Activated CD4-positive, alpha-beta T cell treated with anti-CD3 and anti-CD28 coated beads for 36 hours (primary cell): ENCODE data around the gene EBF3. TPM values are rescaled to one million over a fixed set of nuclear protein-coding genes. Genes with fewer than 3 reads are reported as not detected.

Experiments
- ATAC-seq: fragments of 200-7000 bp; cut with Tn5 transposase; one replicate; pipeline ENCODE4 v1.10.0; 2021; ENCODE audit warnings: mild to moderate bottlenecking, moderate library complexity
- CTCF ChIA-PET: fragments of 350-600 bp; sonication (Branson Sonifier 250); formaldehyde crosslinking; loops from one replicate; lab custom pipeline; 2021; ENCODE audit warnings: antibody characterized with exemption; lab: Charles Lee
- POLR2A ChIA-PET: fragments of 350-600 bp; sonication (Branson Sonifier 250); formaldehyde crosslinking; loops from one replicate; lab custom pipeline; 2021; ENCODE audit warnings: antibody characterized with exemption, inconsistent platforms; lab: Charles Lee
- DNase-seq: peaks from one replicate; pipeline ENCODE4 v3.0.0-alpha.2; 2020
- H3K27ac Mint-ChIP-seq: one replicate; pipeline ENCODE4 v1.8.0; 2021; ENCODE audit warnings: mixed read lengths
- H3K27me3 Mint-ChIP-seq: one replicate; pipeline ENCODE4 v1.8.0; 2021; ENCODE audit warnings: mixed read lengths
- H3K36me3 Mint-ChIP-seq: one replicate; pipeline ENCODE4 v1.8.0; 2021; ENCODE audit warnings: low read depth, mixed read lengths
- H3K4me1 Mint-ChIP-seq: one replicate; pipeline ENCODE4 v1.8.0; 2021; ENCODE audit warnings: mixed read lengths
- H3K4me3 Mint-ChIP-seq: one replicate; pipeline ENCODE4 v1.8.0; 2021; ENCODE audit warnings: mild to moderate bottlenecking, moderate library complexity, mixed read lengths
- H3K9me3 Mint-ChIP-seq: one replicate; pipeline ENCODE4 v1.8.0; 2021; ENCODE audit warnings: low read depth, mixed read lengths
- intact Hi-C, 2 experiments: fragments of 100-400 bp; cut with DNase I in 1 of 2; cut with micrococcal nuclease in 1 of 2; formaldehyde crosslinking; loops; one replicate each; pipeline versions ENCODE4 v1.14.2 to v1.15.1; 2022 to 2024; cut with DNase I, micrococcal nuclease
- total RNA-seq, 2 experiments: library from RNA; stranded (reverse); gene quantifications; one replicate each; pipeline ENCODE4 v1.2.3, GENCODE V29; 2021

The EBF3 gene
- total RNA-seq, 2 experiments from 2014 or later, result not detected

- Mint-ChIP-seq H3K4me3 (no peak overlapping the region), H3K4me1 (no peaks in the 10 kb centered on the region), H3K36me3 (peaks cover 2% of the 10 kb centered on the region), H3K27ac (no peak overlapping the region), H3K9me3 (peaks cover 22% of the 10 kb centered on the region), H3K27me3 (no peaks in the 10 kb centered on the region)
- intact Hi-C loops, result no loop called here
- DNase-seq (no peak), ATAC-seq (no peak)
- POLR2A ChIA-PET, result no interaction called here
- CTCF ChIA-PET, result interaction anchor here (0.8 kb wide), 1 partner anchor 8 kb away, joined by 4 read pairs; no protein-coding TSS in a partner anchor
Measured at GRCh38 chr10:129799942-129800341, 164.1 kb downstream of the EBF3 start.

- CTCF ChIA-PET, result no interaction called here
- H3K27me3 Mint-ChIP-seq, result no peaks in the 10 kb centered on the region
- no peaks in the 10 kb centered on the region for H3K36me3 Mint-ChIP-seq
- intact Hi-C loops, result no loop called here
- no peak overlapping the region for H3K27ac Mint-ChIP-seq
- ATAC-seq (no peak), DNase-seq (no peak)
- POLR2A ChIA-PET, result no interaction called here
- H3K9me3 Mint-ChIP-seq, result peaks cover 24% of the 10 kb centered on the region
- H3K4me3 Mint-ChIP-seq, result no peak overlapping the region
- H3K4me1 Mint-ChIP-seq, result no peaks in the 10 kb centered on the region
Measured at GRCh38 chr10:129796710-129797420, 167.2 kb downstream of the EBF3 start.

- Mint-ChIP-seq H3K4me3 (no peak overlapping the region), H3K9me3 (peaks cover 37% of the 10 kb centered on the region), H3K36me3 (peaks cover 1% of the 10 kb centered on the region), H3K27ac (no peak overlapping the region), H3K27me3 (no peaks in the 10 kb centered on the region), H3K4me1 (no peaks in the 10 kb centered on the region)
- DNase-seq (no peak), ATAC-seq (no peak)
- ChIA-PET CTCF (no interaction called here), POLR2A (no interaction called here)
- intact Hi-C loops, result no loop called here
Measured at GRCh38 chr10:129793996-129794395, 170.1 kb downstream of the EBF3 start.

- Mint-ChIP-seq H3K27ac (no peak overlapping the region), H3K27me3 (no peaks in the 10 kb centered on the region), H3K9me3 (peaks cover 35% of the 10 kb centered on the region), H3K4me1 (no peaks in the 10 kb centered on the region), H3K36me3 (peaks cover 1% of the 10 kb centered on the region), H3K4me3 (no peak overlapping the region)
- intact Hi-C loops, result no loop called here
- ATAC-seq (no peak), DNase-seq (no peak)
- CTCF ChIA-PET, result interaction anchor here (0.7 kb wide), 1 partner anchor 870 kb away, joined by 3 read pairs; no protein-coding TSS in a partner anchor
- POLR2A ChIA-PET, result no interaction called here
Measured at GRCh38 chr10:129793479-129793878, 170.6 kb downstream of the EBF3 start.

GRCh38 chr10:129792864-129793263 is 171.2 kb downstream of the EBF3 start:
- H3K36me3 Mint-ChIP-seq, result peaks cover 1% of the 10 kb centered on the region
- DNase-seq (no peak), ATAC-seq (no peak)
- H3K4me3 Mint-ChIP-seq, result no peak overlapping the region
- H3K27ac Mint-ChIP-seq, result no peak overlapping the region
- ChIA-PET CTCF (interaction anchor here (0.7 kb wide), 1 partner anchor 871 kb away, joined by 3 read pairs; no protein-coding TSS in a partner anchor), POLR2A (no interaction called here)
- peaks cover 37% of the 10 kb centered on the region for H3K9me3 Mint-ChIP-seq
- intact Hi-C loops, result no loop called here
- H3K4me1 Mint-ChIP-seq, result no peaks in the 10 kb centered on the region
- H3K27me3 Mint-ChIP-seq, result no peaks in the 10 kb centered on the region

GRCh38 chr10:129792141-129792540 is 171.9 kb downstream of the EBF3 start:
- H3K36me3 Mint-ChIP-seq, result peaks cover 1% of the 10 kb centered on the region
- H3K9me3 Mint-ChIP-seq, result peaks cover 42% of the 10 kb centered on the region

GRCh38 chr10:129790715-129791446 is 173.2 kb downstream of the EBF3 start:
- POLR2A ChIA-PET, result no interaction called here

More at GRCh38 chr10:129792141-129792540, 171.9 kb downstream of the EBF3 start:
- Mint-ChIP-seq H3K4me1 (no peaks in the 10 kb centered on the region), H3K4me3 (no peak overlapping the region), H3K27ac (no peak overlapping the region), H3K27me3 (no peaks in the 10 kb centered on the region)
- intact Hi-C loops, result no loop called here
- CTCF ChIA-PET, result no interaction called here
- ATAC-seq (no peak), DNase-seq (no peak)
- POLR2A ChIA-PET, result no interaction called here

GRCh38 chr10:129788215-129788614 is 175.9 kb downstream of the EBF3 start:
- DNase-seq, result no peak
- POLR2A ChIA-PET, result no interaction called here
- Mint-ChIP-seq H3K9me3 (peaks cover 37% of the 10 kb centered on the region), H3K27ac (no peak overlapping the region), H3K4me3 (no peak overlapping the region), H3K4me1 (no peaks in the 10 kb centered on the region), H3K36me3 (peaks cover 1% of the 10 kb centered on the region), H3K27me3 (no peaks in the 10 kb centered on the region)
- no peak for ATAC-seq
- CTCF ChIA-PET, result no interaction called here
- intact Hi-C loops, result no loop called here

More at GRCh38 chr10:129790715-129791446, 173.2 kb downstream of the EBF3 start:
- ATAC-seq (no peak), DNase-seq (no peak)
- Mint-ChIP-seq H3K27me3 (no peaks in the 10 kb centered on the region), H3K36me3 (peaks cover 1% of the 10 kb centered on the region), H3K27ac (no peak overlapping the region), H3K4me3 (no peak overlapping the region), H3K9me3 (peaks cover 43% of the 10 kb centered on the region), H3K4me1 (no peaks in the 10 kb centered on the region)
- CTCF ChIA-PET, result no interaction called here
- intact Hi-C loops, result no loop called here

- H3K27ac Mint-ChIP-seq, result no peak overlapping the region
- intact Hi-C loops, result no loop called here
- H3K27me3 Mint-ChIP-seq, result no peaks in the 10 kb centered on the region
- ATAC-seq (no peak), DNase-seq (no peak)
- POLR2A ChIA-PET, result no interaction called here
- no peaks in the 10 kb centered on the region for H3K4me1 Mint-ChIP-seq
- H3K4me3 Mint-ChIP-seq, result no peak overlapping the region
- peaks cover 37% of the 10 kb centered on the region for H3K9me3 Mint-ChIP-seq
- H3K36me3 Mint-ChIP-seq, result peaks cover 1% of the 10 kb centered on the region
- CTCF ChIA-PET, result no interaction called here
Measured at GRCh38 chr10:129787557-129787956, 176.5 kb downstream of the EBF3 start.

GRCh38 chr10:129786216-129786615 is 177.9 kb downstream of the EBF3 start:
- DNase-seq, result no peak
- H3K36me3 Mint-ChIP-seq, result peaks cover under 1% of the 10 kb centered on the region
- H3K9me3 Mint-ChIP-seq, result peaks cover 25% of the 10 kb centered on the region
- H3K4me3 Mint-ChIP-seq, result no peak overlapping the region
- ChIA-PET CTCF (no interaction called here), POLR2A (no interaction called here)
- ATAC-seq, result no peak
- intact Hi-C loops, result no loop called here
- H3K27me3 Mint-ChIP-seq, result no peaks in the 10 kb centered on the region
- H3K27ac Mint-ChIP-seq, result no peak overlapping the region
- no peaks in the 10 kb centered on the region for H3K4me1 Mint-ChIP-seq

GRCh38 chr10:129785536-129785981 is 178.5 kb downstream of the EBF3 start:
- Mint-ChIP-seq H3K27ac (no peak overlapping the region), H3K36me3 (no peaks in the 10 kb centered on the region), H3K27me3 (no peaks in the 10 kb centered on the region), H3K4me1 (no peaks in the 10 kb centered on the region), H3K9me3 (peaks cover 22% of the 10 kb centered on the region), H3K4me3 (no peak overlapping the region)
- ATAC-seq, result no peak
- DNase-seq, result no peak
- POLR2A ChIA-PET, result no interaction called here
- CTCF ChIA-PET, result interaction anchor here (0.5 kb wide), 1 partner anchor 34 kb away, joined by 3 read pairs; no protein-coding TSS in a partner anchor
- intact Hi-C loops, result no loop called here
